Loucy (cell line): ENCODE data around the gene ST6GALNAC4.

Experiments used
- H2AFZ ChIP-seq: fragments of 200-600 bp; sonication (generic); 2 replicates; pipeline ENCODE4 v1.6.0; 2016; ENCODE audit warnings: antibody characterized with exemption, mild to moderate bottlenecking, low read length, moderate library complexity
- H3F3A ChIP-seq: fragments of 200-600 bp; 2 replicates; pipeline ENCODE4 v1.6.0; 2016; ENCODE audit warnings: antibody characterized with exemption, low read depth, mild to moderate bottlenecking
- H3K27me3 ChIP-seq: fragments of 200-600 bp; sonication (generic); 2 replicates; pipeline ENCODE4 v1.6.1; 2014; ENCODE audit warnings: low read length, mild to moderate bottlenecking; ENCODE audit not compliant: insufficient read depth, poor library complexity, severe bottlenecking
- H3K36me3 ChIP-seq: fragments of 200-600 bp; sonication (generic); 2 replicates; pipeline ENCODE4 v1.6.1; 2016; ENCODE audit warnings: low read length; ENCODE audit not compliant: insufficient read depth
- H3K4me1 ChIP-seq: fragments of 200-600 bp; sonication (generic); 2 replicates; pipeline ENCODE4 v1.5.1; 2014; ENCODE audit warnings: low read length, mild to moderate bottlenecking; ENCODE audit not compliant: insufficient read depth, poor library complexity, severe bottlenecking
- H3K4me2 ChIP-seq: fragments of 200-600 bp; sonication (generic); 2 replicates; pipeline ENCODE4 v1.6.0; 2014; ENCODE audit warnings: antibody characterized with exemption, low read length, low read depth, mild to moderate bottlenecking; ENCODE audit not compliant: poor library complexity, severe bottlenecking
- H3K4me3 ChIP-seq: fragments of 200-600 bp; sonication (generic); 2 replicates; pipeline ENCODE4 v1.5.1; 2014; ENCODE audit warnings: low read length, mild to moderate bottlenecking, mixed read lengths; ENCODE audit not compliant: poor library complexity, severe bottlenecking
- H3K79me2 ChIP-seq: fragments of 200-600 bp; sonication (generic); 2 replicates; pipeline ENCODE4 v1.6.1; 2014; ENCODE audit warnings: low read length; ENCODE audit not compliant: insufficient read depth
- H3K9ac ChIP-seq: fragments of 200-600 bp; sonication (generic); 2 replicates; pipeline ENCODE4 v1.6.0; 2014; ENCODE audit warnings: mild to moderate bottlenecking, low read depth, low read length, moderate library complexity; ENCODE audit not compliant: poor library complexity, severe bottlenecking
- H3K9me2 ChIP-seq: fragments of 200-600 bp; sonication (generic); replicated peaks from 2 replicates; pipeline ENCODE4 v1.6.1; 2016; ENCODE audit warnings: low read depth, low read length, mixed read lengths
- H3K9me3 ChIP-seq: fragments of 200-600 bp; sonication (generic); 2 replicates; pipeline ENCODE4 v1.6.1; 2014; ENCODE audit warnings: mild to moderate bottlenecking, antibody characterized with exemption, low read length, low read depth; ENCODE audit not compliant: insufficient read depth
- H4K20me1 ChIP-seq: fragments of 200-600 bp; sonication (generic); 2 replicates; pipeline ENCODE4 v1.6.0; 2014; ENCODE audit warnings: antibody characterized with exemption, low read length, mild to moderate bottlenecking; ENCODE audit not compliant: insufficient read depth, poor library complexity, severe bottlenecking
- EZH2phosphoT487 ChIP-seq: fragments of 200-600 bp; IDR thresholded peaks from 2 replicates; pipeline ENCODE4 v1.6.1; 2018; ENCODE audit warnings: antibody characterized with exemption, mild to moderate bottlenecking, moderate library complexity, borderline replicate concordance
- TF ChIP-seq, protein P1 (sequence below): fragments of 200-600 bp; sonication (generic); conservative IDR thresholded peaks from 2 replicates; pipeline ENCODE4 v1.5.1; 2014; ENCODE audit warnings: mild to moderate bottlenecking, antibody characterized with exemption, low read length

The ST6GALNAC4 gene

DNA sequence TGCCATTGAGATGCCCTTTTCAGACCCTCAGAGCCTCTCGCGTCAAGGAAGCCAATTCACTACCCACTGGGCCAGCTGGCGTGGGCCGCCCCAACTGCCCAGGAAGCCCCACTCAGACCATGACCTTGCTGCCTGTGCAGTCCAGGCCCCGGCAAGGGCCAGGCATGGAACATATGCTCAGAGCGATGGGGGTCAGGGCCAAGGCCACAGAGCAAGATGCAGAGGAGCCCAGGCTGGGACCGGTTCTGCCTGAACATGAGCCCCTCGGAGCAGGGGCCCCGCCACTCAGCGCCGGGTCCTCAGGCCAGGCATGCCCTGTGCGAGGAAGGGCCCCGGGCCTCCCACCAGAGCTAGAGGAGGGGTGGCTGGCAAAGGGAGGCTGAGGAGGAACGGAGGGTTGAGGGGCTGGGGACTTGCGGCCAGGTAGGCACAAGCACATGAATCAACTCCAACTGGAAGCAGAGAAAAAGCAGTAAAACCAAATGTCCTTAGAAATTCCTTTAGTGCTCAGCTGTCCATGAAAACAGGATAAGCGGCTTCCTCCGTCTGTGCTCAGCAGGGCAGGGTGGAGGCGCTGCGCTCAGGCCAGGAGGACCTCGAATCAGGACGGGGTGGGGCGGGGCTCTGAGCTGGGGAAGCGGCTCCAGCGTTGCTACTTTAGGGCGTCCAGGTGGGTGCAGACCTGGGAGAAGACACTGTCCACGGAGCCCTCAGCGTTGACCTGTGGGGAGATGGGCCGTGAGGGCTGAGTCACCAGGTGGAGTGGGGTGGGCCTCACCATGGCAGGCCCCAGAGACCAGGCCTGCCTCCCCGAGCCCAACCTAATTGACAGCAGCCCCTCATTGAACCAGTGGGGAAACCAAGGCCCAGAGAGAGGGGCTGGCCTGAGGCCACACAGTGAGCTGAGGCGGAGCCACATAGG, 49.2 kb downstream of the ST6GALNAC4 start:
- H3K79me2 ChIP-seq, result no peaks in the 10 kb centered on the region
- H3K9me3 ChIP-seq, result no peaks in the 10 kb centered on the region
- H3K36me3 ChIP-seq, result no peaks in the 10 kb centered on the region

DNA sequence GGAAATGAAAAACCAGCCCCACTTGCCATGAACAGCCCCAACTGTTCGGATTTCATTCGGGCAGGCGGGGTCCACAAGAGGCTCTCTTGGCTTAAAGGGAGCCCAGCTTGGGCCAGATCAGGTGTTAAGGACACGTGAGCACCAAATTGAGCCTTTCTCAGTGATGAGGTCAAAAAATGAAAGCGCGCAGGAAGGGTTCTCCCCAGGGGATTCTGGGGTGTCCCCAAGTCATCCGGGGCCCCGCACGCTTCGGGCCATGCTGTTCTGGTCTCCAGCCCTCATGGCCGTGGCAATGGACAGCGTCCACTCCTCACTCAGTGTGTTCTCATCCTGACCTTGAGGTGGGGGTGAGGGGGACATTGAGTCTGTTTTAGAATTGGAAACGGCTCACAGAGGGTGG, 50.3 kb downstream of the ST6GALNAC4 start:
- Histone ChIP-seq H3K4me1 (peaks cover 50% of the 10 kb centered on the region), H3K4me3 (no peak overlapping the region), H4K20me1 (no peaks in the 10 kb centered on the region), H3K79me2 (no peaks in the 10 kb centered on the region), H3K27me3 (no peaks in the 10 kb centered on the region), H3K9ac (no peak overlapping the region), H3K36me3 (no peaks in the 10 kb centered on the region), H3K9me2 (no peaks in the 10 kb centered on the region), H3F3A (peaks cover 28% of the 10 kb centered on the region; the same call in 1 of the 2 replicates), H3K9me3 (no peaks in the 10 kb centered on the region), H3K4me2 (no peak overlapping the region), H2AFZ (no peak overlapping the region)
- TF ChIP-seq, protein P1, sequence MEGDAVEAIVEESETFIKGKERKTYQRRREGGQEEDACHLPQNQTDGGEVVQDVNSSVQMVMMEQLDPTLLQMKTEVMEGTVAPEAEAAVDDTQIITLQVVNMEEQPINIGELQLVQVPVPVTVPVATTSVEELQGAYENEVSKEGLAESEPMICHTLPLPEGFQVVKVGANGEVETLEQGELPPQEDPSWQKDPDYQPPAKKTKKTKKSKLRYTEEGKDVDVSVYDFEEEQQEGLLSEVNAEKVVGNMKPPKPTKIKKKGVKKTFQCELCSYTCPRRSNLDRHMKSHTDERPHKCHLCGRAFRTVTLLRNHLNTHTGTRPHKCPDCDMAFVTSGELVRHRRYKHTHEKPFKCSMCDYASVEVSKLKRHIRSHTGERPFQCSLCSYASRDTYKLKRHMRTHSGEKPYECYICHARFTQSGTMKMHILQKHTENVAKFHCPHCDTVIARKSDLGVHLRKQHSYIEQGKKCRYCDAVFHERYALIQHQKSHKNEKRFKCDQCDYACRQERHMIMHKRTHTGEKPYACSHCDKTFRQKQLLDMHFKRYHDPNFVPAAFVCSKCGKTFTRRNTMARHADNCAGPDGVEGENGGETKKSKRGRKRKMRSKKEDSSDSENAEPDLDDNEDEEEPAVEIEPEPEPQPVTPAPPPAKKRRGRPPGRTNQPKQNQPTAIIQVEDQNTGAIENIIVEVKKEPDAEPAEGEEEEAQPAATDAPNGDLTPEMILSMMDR, result no peak
- no peak for TF ChIP-seq EZH2phosphoT487

More for the DNA sequence above, 49.2 kb downstream of the ST6GALNAC4 start:
- Histone ChIP-seq H3K9me2 (no peaks in the 10 kb centered on the region), H3K9ac (no peak overlapping the region), H2AFZ (no peak overlapping the region), H3F3A (peaks cover 21% of the 10 kb centered on the region; the same call in 1 of the 2 replicates), H3K4me1 (peaks cover 39% of the 10 kb centered on the region), H3K4me3 (no peak overlapping the region), H4K20me1 (no peaks in the 10 kb centered on the region), H3K4me2 (no peak overlapping the region), H3K27me3 (no peaks in the 10 kb centered on the region)
- TF ChIP-seq, protein P1, result no peak
- no peak for TF ChIP-seq EZH2phosphoT487

- Histone ChIP-seq H3F3A (peaks cover 28% of the 10 kb centered on the region; the same call in 1 of the 2 replicates), H3K4me2 (peak overlapping the region; percentile 78), H3K79me2 (no peaks in the 10 kb centered on the region), H3K9me2 (no peaks in the 10 kb centered on the region), H3K4me1 (peaks cover 57% of the 10 kb centered on the region), H3K4me3 (peak overlapping the region; percentile 52), H4K20me1 (no peaks in the 10 kb centered on the region), H3K9me3 (no peaks in the 10 kb centered on the region), H3K9ac (peak overlapping the region; percentile 75), H3K36me3 (no peaks in the 10 kb centered on the region), H2AFZ (0 out of 2 replicates have a peak overlapping the region, but pooled peaks have one; percentile 13), H3K27me3 (no peaks in the 10 kb centered on the region)
- no peak for TF ChIP-seq EZH2phosphoT487
- TF ChIP-seq, protein P1, result 0 out of 2 replicates have a peak, but pooled peaks have one; percentile 13
Measured at GRCh38 chr9:127865645-127866464, 51.0 kb downstream of the ST6GALNAC4 start.
